OCI-LY3 (cell line): ENCODE data around the gene GAS2L1.

Source experiments
- H2AFZ ChIP-seq: fragments of 200-600, 300-600 bp; shearing (Covaris generic); 2 replicates; pipeline ENCODE4 v1.6.0; 2014; ENCODE audit warnings: antibody characterized with exemption, low read depth, low read length
- H3K27ac ChIP-seq: fragments of 200-600, 300-600 bp; sonication (generic); 2 replicates; pipeline ENCODE4 v1.5.1; 2014; ENCODE audit warnings: mild to moderate bottlenecking, low read length, moderate library complexity, mixed read lengths
- H3K27me3 ChIP-seq: fragments of 200-600, 300-600 bp; sonication (generic); 2 replicates; pipeline ENCODE4 v1.6.1; 2014; ENCODE audit warnings: low read depth, low read length, mixed read lengths
- H3K36me3 ChIP-seq: fragments of 200-600, 300-600 bp; sonication (generic); replicated peaks from 2 replicates; pipeline ENCODE3; 2014; ENCODE audit warnings: low read depth, low read length, mixed read lengths
- H3K4me1 ChIP-seq: fragments of 300-600, 200-600 bp; sonication (generic); 2 replicates; pipeline ENCODE4 v1.6.1; 2014; ENCODE audit warnings: low read length, mixed read lengths
- H3K4me2 ChIP-seq: fragments of 200-600, 300-600 bp; sonication (generic); 2 replicates; pipeline ENCODE4 v1.6.1; 2014; ENCODE audit warnings: low read length, mixed read lengths
- H3K4me3 ChIP-seq: fragments of 300-600, 200-600 bp; sonication (generic); 2 replicates; pipeline ENCODE4 v1.5.1; 2014; ENCODE audit warnings: antibody characterized with exemption, mild to moderate bottlenecking, low read length, moderate library complexity
- H3K79me2 ChIP-seq: fragments of 300-600, 200-600 bp; shearing (Covaris generic); 2 replicates; pipeline ENCODE4 v1.6.1; 2014; ENCODE audit warnings: mild to moderate bottlenecking, low read length, mixed read lengths
- H3K9ac ChIP-seq: fragments of 300-600, 200-600 bp; shearing (Covaris generic); 2 replicates; pipeline ENCODE4 v1.6.0; 2014; ENCODE audit warnings: mild to moderate bottlenecking, low read length, moderate library complexity
- H3K9me3 ChIP-seq: fragments of 200-600, 300-600 bp; shearing (Covaris generic); 2 replicates; pipeline ENCODE4 v1.6.1; 2014; ENCODE audit warnings: low read length, mixed read lengths; ENCODE audit not compliant: insufficient read depth
- H4K20me1 ChIP-seq: fragments of 200-600, 300-600 bp; sonication (generic); 2 replicates; pipeline ENCODE4 v1.6.1; 2016; ENCODE audit warnings: low read length, mixed read lengths; ENCODE audit not compliant: insufficient read depth
- EZH2phosphoT487 ChIP-seq: fragments of 200-600 bp; shearing (Covaris generic); IDR thresholded peaks from 2 replicates; pipeline ENCODE4 v1.6.1; 2018; ENCODE audit warnings: antibody characterized with exemption, mixed run types, low read depth
- TF ChIP-seq, protein P1 (sequence below): fragments of 200-600, 300-600 bp; sonication (generic); IDR thresholded peaks from 2 replicates; pipeline ENCODE4 v1.5.1; 2014; ENCODE audit warnings: antibody characterized with exemption, low read length, low read depth

The GAS2L1 gene

DNA sequence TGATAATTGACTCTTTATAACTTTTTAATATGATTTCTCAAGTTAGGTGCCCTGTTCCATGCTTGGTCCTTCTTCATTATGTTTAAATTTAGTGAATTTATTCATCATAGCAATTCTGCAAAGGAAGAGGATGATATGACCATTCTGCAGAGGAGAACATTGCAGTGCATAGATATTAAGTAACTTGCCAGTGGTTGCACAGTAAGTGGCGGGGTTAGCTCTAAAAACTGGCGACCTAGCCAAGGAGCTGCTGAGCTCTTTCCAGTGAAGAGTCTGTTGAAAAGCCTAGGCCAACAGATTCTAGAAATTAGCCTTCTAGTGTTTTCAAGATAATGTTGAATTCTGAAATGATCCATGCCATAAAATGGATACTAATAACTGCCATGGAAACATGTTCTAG lies 33.8 kb upstream of the GAS2L1 start:
- H3K9me3 ChIP-seq, result no peaks in the 10 kb centered on the region
- peaks cover 22% of the 10 kb centered on the region for H3K4me1 ChIP-seq
- H4K20me1 ChIP-seq, result peaks cover 88% of the 10 kb centered on the region
- no peak overlapping the region for H3K27ac ChIP-seq
- H3K9ac ChIP-seq, result no peak overlapping the region
- H3K4me2 ChIP-seq, result no peak overlapping the region
- no peak for TF ChIP-seq EZH2phosphoT487
- TF ChIP-seq, protein P1, sequence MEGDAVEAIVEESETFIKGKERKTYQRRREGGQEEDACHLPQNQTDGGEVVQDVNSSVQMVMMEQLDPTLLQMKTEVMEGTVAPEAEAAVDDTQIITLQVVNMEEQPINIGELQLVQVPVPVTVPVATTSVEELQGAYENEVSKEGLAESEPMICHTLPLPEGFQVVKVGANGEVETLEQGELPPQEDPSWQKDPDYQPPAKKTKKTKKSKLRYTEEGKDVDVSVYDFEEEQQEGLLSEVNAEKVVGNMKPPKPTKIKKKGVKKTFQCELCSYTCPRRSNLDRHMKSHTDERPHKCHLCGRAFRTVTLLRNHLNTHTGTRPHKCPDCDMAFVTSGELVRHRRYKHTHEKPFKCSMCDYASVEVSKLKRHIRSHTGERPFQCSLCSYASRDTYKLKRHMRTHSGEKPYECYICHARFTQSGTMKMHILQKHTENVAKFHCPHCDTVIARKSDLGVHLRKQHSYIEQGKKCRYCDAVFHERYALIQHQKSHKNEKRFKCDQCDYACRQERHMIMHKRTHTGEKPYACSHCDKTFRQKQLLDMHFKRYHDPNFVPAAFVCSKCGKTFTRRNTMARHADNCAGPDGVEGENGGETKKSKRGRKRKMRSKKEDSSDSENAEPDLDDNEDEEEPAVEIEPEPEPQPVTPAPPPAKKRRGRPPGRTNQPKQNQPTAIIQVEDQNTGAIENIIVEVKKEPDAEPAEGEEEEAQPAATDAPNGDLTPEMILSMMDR, result no peak
- no peak overlapping the region for H3K4me3 ChIP-seq
- peaks cover 100% of the 10 kb centered on the region for H3K79me2 ChIP-seq
- H2AFZ ChIP-seq, result no peak overlapping the region
- H3K27me3 ChIP-seq, result no peaks in the 10 kb centered on the region
- H3K36me3 ChIP-seq, result peaks cover 88% of the 10 kb centered on the region

DNA sequence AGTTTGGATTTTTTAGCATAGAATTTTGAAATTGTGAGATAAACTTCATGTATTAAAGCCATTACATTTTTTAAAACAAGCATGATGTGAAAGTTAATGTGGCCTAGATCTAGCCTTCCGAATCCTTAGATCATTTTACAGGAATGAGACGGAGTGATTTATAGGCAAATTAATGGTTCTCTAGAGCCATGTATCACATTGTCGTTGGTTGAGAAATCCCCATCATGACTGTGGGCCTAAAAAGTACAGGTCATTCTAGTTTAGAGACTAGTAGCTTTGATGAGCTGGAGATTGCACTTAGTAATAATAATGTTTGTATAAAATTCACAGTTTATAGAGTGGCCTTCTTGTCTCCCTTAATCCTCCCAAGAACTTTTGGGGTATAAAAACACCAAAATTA lies 31.3 kb upstream of the GAS2L1 start:
- TF ChIP-seq, protein P1, result no peak
- no peak for TF ChIP-seq EZH2phosphoT487
- Histone ChIP-seq H3K4me1 (peaks cover 14% of the 10 kb centered on the region), H4K20me1 (peaks cover 97% of the 10 kb centered on the region), H3K9me3 (no peaks in the 10 kb centered on the region), H3K27ac (no peak overlapping the region), H3K27me3 (no peaks in the 10 kb centered on the region), H3K9ac (no peak overlapping the region), H3K4me2 (no peak overlapping the region), H3K79me2 (peaks cover 100% of the 10 kb centered on the region), H3K36me3 (peaks cover 96% of the 10 kb centered on the region), H3K4me3 (no peak overlapping the region), H2AFZ (no peak overlapping the region)

DNA sequence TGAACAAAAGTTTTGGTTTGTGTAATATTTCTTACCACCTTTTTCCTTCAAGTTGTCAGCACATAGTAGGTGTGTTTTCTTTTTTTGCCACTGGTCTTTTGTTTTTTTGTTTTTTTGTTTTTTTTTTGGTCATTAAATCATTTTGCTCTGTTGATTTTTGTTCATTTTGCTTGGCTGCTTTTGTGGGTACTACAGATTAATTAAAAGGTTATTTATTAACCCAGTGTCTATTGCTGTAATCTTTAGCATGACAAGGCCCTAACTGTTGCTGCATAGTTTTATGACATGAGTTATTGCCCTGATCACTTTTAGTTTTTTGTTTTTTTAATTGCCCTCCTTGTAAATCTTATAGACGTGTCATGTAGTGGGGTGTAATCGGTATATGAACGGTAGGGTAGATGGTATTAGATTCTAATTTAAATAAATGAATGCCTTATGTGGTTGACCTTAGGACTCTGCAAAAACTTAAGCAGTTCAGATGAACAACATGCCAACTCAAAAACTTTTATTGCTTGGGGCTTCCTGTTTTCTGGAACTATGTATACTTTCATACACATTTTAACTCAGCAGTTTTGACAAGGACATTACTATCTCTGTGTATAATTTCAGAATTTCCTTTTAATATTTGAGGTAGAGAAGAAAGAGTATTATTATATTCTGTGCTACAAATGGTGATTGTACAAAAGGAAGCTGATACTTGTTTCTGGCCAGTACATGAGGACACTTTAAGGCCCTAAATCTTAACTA lies 30.5 kb upstream of the GAS2L1 start:
- Histone ChIP-seq H4K20me1 (peaks cover 94% of the 10 kb centered on the region), H3K4me3 (no peak overlapping the region), H3K36me3 (peaks cover 91% of the 10 kb centered on the region), H3K9me3 (no peaks in the 10 kb centered on the region), H2AFZ (no peak overlapping the region), H3K4me2 (no peak overlapping the region), H3K79me2 (peaks cover 97% of the 10 kb centered on the region), H3K27me3 (no peaks in the 10 kb centered on the region), H3K4me1 (peaks cover 6% of the 10 kb centered on the region), H3K27ac (no peak overlapping the region), H3K9ac (no peak overlapping the region)
- TF ChIP-seq, protein P1, result no peak
- no peak for TF ChIP-seq EZH2phosphoT487

DNA sequence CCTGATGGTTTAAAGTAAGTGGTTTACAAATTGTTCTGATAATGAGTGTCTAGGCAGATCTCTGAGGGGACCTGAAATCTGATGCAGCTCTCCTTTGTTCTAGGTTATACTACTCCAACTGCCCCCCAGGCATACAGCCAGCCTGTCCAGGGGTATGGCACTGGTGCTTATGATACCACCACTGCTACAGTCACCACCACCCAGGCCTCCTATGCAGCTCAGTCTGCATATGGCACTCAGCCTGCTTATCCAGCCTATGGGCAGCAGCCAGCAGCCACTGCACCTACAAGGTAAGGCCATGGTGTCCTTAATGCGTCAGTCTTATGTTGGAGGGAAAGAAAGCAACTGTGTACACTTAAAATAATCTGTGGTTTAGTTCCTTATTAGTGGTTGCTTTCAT lies 28.5 kb upstream of the GAS2L1 start:
- TF ChIP-seq EZH2phosphoT487, result no peak
- TF ChIP-seq, protein P1, result no peak
- peaks cover 96% of the 10 kb centered on the region for H3K79me2 ChIP-seq
- no peak overlapping the region for H3K4me2 ChIP-seq
- no peaks in the 10 kb centered on the region for H3K9me3 ChIP-seq
- H2AFZ ChIP-seq, result no peak overlapping the region
- H3K4me3 ChIP-seq, result no peak overlapping the region
- H3K9ac ChIP-seq, result no peak overlapping the region
- no peaks in the 10 kb centered on the region for H3K27me3 ChIP-seq
- H3K27ac ChIP-seq, result no peak overlapping the region
- peaks cover 86% of the 10 kb centered on the region for H3K36me3 ChIP-seq
- peaks cover 87% of the 10 kb centered on the region for H4K20me1 ChIP-seq
- peaks cover 1% of the 10 kb centered on the region for H3K4me1 ChIP-seq
